Measurements from ENCODE around the gene LRRTM4. TPM values are rescaled to one million over a fixed set of nuclear protein-coding genes. Genes with fewer than 3 reads are reported as not detected.

LRRTM4 gene
- 0.92 TPM for total RNA-seq
- long read RNA-seq: 0 reads

- DNase-seq (ENCODE audit: missing footprints) (no peak), ATAC-seq (peak; percentile 88)
- intact Hi-C loops (cut with DNase I): loop anchor here (1.0 kb wide), 1 partner anchor 86 kb away; no protein-coding TSS in a partner anchor
Observed at GRCh38 chr2:77521931-77522470, at the start of gene LRRTM4. TSS of gene LRRTM4 (minus strand) at chr2:77522376.

DNA sequence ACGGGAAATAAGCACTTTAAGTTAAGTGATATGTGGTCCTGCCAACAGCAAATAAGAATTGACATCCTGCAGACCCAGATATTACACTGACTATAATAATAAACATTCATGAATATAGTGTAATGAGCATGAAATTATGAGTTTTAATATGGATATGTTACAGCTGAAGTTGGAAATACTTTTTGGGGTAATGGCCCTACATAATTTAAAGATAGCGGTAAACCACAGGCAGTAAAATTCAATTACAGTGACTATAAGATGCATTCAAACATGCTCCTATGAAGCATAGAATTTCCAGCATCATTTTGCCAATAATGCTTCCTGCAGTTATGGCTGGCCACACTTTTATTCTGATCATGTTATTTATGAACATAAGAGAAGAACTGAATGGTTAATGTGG, 49.4 kb upstream of the LRRTM4 start:
- DNase-seq (ENCODE audit: missing footprints) (no peak), ATAC-seq (no peak)
- intact Hi-C loops (cut with DNase I): no loop called here

GRCh38 chr2:77567723-77568122, 45.5 kb upstream of the LRRTM4 start:
- ATAC-seq (no peak), DNase-seq (ENCODE audit: missing footprints) (no peak)
- intact Hi-C loops (cut with DNase I): no loop called here

GRCh38 chr2:77566582-77566981, 44.4 kb upstream of the LRRTM4 start:
- intact Hi-C loops (cut with DNase I): no loop called here
- ATAC-seq (no peak), DNase-seq (ENCODE audit: missing footprints) (no peak)

- ATAC-seq (no peak), DNase-seq (ENCODE audit: missing footprints) (no peak)
- intact Hi-C loops (cut with DNase I): no loop called here
Observed at GRCh38 chr2:77566131-77566530, 44.0 kb upstream of the LRRTM4 start.

DNA sequence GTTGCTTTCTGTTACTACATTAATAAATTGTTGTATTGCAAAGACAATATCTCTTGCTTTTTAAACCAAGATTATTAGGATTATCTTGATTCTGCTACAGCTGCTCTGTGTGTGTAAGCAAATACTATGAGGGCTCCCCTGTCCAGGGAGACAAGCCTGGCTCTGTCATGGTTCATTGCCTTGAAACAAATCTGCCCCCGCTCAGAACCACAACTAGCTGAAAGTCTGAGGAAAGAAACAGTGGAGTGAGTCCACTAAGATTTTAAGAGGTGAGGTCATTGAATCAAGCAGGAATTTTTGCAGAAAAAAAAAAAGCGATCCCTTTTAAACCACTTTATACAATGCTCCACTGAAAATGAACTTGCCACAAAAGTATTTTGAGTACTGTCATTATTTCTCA, 30.8 kb upstream of the LRRTM4 start:
- intact Hi-C loops (cut with DNase I): no loop called here
- ATAC-seq (no peak), DNase-seq (ENCODE audit: missing footprints) (no peak)

GRCh38 chr2:77538031-77538430, 15.9 kb upstream of the LRRTM4 start:
- ATAC-seq (no peak), DNase-seq (ENCODE audit: missing footprints) (no peak)
- intact Hi-C loops (cut with DNase I): no loop called here

- no peak for ATAC-seq
- no peak for DNase-seq (ENCODE audit: missing footprints)
- intact Hi-C loops (cut with DNase I): loop anchor here (1.0 kb wide), 1 partner anchor 87 kb away; no protein-coding TSS in a partner anchor
Observed at GRCh38 chr2:77522888-77523287, 712 bp upstream of the LRRTM4 start.

DNA sequence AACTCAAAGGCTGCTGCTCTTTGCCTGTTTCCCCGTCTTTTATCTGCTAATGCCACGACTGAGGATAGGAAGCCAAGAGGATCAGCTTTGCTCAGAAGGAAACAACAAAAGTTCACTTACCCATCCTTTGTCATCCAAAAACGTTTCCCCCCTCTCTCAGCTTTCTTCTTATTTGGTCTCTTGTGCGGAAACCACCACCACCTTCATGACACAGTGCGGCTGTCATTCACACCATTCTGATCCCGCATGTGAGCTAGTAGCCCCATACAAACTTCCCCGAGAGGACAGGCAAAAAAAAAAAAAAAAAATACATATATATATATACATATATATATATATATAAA, 656 bp downstream of the LRRTM4 start:
- ATAC-seq: no peak
- DNase-seq (ENCODE audit: missing footprints): no peak
- intact Hi-C loops (cut with DNase I): no loop called here

GRCh38 chr2:77520641-77521547, 1.3 kb downstream of the LRRTM4 start:
- DNase-seq (ENCODE audit: missing footprints) (no peak), ATAC-seq (peak; percentile 29)
- intact Hi-C loops (cut with DNase I): no loop called here

GRCh38 chr2:77519888-77520506, 2.2 kb downstream of the LRRTM4 start:
- no peak for ATAC-seq
- no peak for DNase-seq (ENCODE audit: missing footprints)
- intact Hi-C loops (cut with DNase I): no loop called here

DNA sequence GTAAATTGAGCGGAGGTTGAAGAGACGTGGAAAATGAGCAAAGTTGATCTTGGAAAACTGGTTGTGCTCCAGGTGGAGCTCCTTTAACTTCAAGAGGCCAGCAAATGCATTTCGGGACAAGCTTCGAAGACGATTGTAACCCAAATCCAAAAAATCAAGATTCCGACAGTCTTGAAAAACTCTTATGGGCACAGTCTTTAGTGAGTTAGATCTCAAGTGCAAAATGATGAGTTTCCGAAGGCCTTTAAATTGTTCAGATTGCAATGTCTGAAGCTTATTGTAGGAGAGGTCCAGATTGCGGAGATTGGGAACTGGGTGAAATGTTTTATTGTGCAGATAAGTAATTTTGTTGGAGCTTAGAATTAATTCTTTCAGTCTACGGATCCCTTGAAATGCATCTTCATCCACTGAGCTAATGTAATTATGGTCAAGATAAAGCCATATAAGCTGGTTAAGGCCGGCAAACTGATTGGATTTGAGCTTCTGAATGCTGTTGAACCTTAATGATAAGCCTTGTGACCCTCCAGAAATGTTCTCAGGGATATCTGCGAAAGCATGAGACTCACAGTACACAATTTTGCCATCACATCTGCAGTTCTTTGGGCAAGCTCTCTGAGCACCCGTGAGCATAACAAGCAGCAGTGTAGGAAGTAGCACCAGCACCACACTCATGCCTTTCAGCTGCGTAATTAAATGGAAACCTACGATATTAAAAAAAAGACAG, 2.9 kb downstream of the LRRTM4 start:
- ATAC-seq (no peak), DNase-seq (ENCODE audit: missing footprints) (no peak)
- intact Hi-C loops (cut with DNase I): no loop called here

GRCh38 chr2:77518311-77518710, 3.9 kb downstream of the LRRTM4 start:
- DNase-seq (ENCODE audit: missing footprints): no peak
- intact Hi-C loops (cut with DNase I): no loop called here
- ATAC-seq: no peak

DNA sequence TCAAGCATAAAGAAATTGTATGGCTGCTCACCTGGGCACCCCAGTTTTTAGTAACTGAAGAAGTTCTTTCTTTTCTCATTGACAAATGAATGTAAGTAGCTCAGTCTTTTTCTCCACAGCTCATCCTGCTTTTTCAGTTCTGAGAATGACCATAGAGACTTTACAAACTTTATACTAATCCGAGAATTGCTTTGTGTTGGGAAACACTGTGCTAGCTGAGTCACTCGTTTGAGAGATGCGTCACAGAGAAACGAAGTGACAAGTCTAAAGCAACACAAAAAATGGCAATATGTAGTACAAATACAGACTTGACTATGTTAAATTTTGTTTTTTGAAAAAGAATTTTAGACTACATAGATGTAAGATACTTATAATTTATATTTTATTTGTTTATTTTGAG, 9.0 kb downstream of the LRRTM4 start:
- DNase-seq (ENCODE audit: missing footprints): no peak
- intact Hi-C loops (cut with DNase I): no loop called here
- no peak for ATAC-seq

DNA sequence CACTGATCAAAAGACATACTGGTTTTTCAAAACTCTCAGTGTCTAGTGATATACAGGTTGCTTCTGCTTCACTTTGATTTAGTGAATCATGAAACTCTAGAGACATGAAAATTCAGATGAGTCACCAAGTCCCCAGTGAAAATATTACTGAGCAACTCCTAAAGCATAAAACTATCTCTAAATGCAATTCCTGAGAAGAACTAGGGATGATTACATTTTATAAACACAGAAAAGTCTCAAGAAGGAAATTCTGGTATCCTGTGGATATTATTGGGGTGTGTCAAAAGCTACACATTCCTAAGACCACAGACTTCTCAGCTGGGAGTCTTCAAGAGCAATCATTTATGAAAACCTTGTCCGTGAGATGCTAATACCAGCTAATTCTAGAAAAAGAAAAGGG, 9.7 kb downstream of the LRRTM4 start:
- intact Hi-C loops (cut with DNase I): no loop called here
- no peak for DNase-seq (ENCODE audit: missing footprints)
- no peak for ATAC-seq

DNA sequence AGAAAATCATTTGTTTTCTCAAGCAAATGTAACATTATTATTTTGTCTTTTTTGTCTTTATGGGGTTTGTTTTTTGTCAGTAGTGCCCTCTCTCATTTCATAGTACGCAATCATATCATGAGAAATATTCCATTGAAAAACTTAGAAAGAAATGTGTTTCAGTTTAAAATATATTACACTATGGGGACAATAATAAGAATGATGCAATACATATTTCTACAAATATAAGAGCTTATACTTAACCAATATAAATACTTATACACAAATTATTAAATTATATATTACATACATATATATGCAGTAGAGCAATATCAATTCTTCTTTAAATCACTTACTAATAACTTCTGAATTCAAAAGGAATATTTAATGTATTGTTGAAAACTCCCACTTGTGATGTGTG, 13.7 kb downstream of the LRRTM4 start:
- DNase-seq (ENCODE audit: missing footprints) (no peak), ATAC-seq (no peak)
- intact Hi-C loops (cut with DNase I): no loop called here

DNA sequence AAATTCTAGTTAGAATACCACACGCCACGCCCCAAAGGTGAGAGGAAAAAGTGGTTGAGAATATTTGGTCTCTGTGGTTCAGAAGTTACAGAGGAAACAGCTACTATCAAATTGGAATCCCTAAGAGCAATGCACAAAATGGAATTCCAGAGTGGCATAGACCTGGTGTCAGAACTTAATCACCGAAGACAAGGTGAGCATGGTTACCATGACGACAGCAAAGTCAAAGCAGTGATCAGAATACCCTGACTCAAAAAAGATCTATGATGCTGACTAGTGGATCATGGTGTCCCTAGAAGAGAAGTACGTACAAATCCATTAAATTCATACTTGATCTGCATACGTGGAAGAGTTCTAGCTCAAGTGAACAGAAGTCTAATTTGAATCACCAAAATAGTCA, 14.5 kb downstream of the LRRTM4 start:
- DNase-seq (ENCODE audit: missing footprints): no peak
- ATAC-seq: no peak
- intact Hi-C loops (cut with DNase I): no loop called here

GRCh38 chr2:77488141-77488540, 34.0 kb downstream of the LRRTM4 start:
- intact Hi-C loops (cut with DNase I): no loop called here
- ATAC-seq: no peak
- DNase-seq (ENCODE audit: missing footprints): peak; percentile 30

DNA sequence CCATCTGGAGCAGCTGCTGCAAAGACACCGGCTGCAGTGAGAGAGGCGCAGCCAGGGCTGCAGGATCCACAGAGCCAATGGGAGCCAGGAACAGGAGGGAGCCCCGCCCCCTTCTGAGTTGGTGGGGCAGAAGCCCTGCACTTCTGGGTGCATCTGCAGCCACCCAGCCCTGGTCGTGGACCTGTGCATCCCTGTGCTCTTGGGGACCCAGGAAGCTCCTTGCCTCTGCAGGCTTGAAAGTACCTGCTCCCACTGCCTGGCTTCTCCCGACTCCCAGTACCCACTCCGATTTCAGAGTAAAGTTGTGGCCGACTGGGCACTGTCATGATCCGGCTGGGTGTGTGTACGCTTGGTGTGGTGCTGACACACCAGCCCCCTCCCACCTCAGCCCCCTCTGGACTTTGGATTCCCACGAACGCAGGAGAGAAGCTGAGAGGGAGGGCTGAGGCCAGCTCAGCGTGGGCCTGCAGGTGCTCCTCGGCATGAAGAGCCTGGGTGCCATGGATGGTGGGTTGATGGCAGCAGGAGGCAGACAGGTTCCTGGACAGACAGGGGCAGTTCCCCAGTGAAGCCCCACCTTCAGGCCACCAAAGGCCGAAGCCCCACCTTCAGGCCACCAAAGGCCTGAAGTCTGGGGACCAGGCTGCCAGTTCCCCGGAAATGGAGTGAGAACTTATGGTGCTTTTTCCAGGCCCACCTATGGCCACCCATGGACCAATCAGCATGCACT, 34.9 kb downstream of the LRRTM4 start:
- no peak for ATAC-seq
- intact Hi-C loops (cut with DNase I): no loop called here
- DNase-seq (ENCODE audit: missing footprints): peak; percentile 21
